ENCODE results near the gene AEN.

Gene AEN

DNA sequence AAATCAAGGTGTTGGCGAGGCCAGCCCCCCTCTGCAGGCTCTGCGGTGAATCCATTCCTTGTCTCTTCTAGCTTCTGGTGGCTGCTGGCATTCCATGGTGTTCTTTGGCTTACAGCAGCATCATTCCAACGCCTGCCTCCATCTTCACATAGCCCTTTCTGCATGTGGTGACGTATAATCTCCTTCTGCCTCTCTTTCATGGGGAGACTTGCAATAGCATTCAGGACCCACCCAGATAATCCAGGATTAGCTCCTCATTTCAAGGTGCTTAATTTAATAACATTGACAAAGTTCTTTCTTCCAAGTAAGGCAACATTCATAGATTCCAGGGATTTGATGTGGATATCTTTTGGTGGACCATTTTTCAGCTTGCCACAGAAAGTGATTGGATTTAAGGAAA, 53.5 kb downstream of the AEN start:
- TF ChIP-seq, protein P1, sequence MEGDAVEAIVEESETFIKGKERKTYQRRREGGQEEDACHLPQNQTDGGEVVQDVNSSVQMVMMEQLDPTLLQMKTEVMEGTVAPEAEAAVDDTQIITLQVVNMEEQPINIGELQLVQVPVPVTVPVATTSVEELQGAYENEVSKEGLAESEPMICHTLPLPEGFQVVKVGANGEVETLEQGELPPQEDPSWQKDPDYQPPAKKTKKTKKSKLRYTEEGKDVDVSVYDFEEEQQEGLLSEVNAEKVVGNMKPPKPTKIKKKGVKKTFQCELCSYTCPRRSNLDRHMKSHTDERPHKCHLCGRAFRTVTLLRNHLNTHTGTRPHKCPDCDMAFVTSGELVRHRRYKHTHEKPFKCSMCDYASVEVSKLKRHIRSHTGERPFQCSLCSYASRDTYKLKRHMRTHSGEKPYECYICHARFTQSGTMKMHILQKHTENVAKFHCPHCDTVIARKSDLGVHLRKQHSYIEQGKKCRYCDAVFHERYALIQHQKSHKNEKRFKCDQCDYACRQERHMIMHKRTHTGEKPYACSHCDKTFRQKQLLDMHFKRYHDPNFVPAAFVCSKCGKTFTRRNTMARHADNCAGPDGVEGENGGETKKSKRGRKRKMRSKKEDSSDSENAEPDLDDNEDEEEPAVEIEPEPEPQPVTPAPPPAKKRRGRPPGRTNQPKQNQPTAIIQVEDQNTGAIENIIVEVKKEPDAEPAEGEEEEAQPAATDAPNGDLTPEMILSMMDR (IDR thresholded peaks at IDR 0.05; ENCODE audit: low read depth, low read length): no peak
- peak; percentile 70 for DNase-seq

DNA sequence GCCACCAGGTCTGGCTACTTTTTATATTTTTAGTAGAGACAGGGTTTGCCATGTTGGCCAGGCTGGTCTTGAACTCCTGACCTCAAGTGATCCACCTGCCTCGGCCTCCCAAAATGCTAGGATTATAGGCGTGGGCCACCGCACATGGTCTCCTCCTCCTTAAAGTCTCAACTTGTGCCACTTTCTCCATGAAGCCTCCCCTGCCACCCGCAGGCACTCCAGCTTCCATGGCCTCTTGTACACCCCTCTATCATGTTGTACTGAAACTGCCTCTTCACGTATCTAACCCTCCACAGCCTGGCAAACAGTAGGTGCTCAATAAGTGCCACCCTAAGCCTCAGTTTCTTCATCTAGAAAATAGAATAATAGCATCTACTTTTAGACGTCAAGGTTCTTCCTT, 57.6 kb downstream of the AEN start:
- no peak for DNase-seq
- Histone ChIP-seq H3K4me3 (ENCODE audit: low read depth, low read length) (no peak overlapping the region), H3K36me3 (no peaks in the 10 kb centered on the region), H3K9me3 (ENCODE audit: severe bottlenecking) (no peaks in the 10 kb centered on the region), H3K27me3 (ENCODE audit: insufficient read depth, low read depth, severe bottlenecking) (no peaks in the 10 kb centered on the region), H3K27ac (no peak overlapping the region)
- TF ChIP-seq, protein P1 (IDR thresholded peaks at IDR 0.05; ENCODE audit: low read depth, low read length): no peak

More for the DNA sequence above, 53.5 kb downstream of the AEN start:
- Histone ChIP-seq H3K36me3 (no peaks in the 10 kb centered on the region), H3K27me3 (ENCODE audit: insufficient read depth, low read depth, severe bottlenecking) (no peaks in the 10 kb centered on the region), H3K4me3 (ENCODE audit: low read depth, low read length) (no peak overlapping the region), H3K27ac (no peak overlapping the region), H3K9me3 (ENCODE audit: severe bottlenecking) (no peaks in the 10 kb centered on the region)

DNA sequence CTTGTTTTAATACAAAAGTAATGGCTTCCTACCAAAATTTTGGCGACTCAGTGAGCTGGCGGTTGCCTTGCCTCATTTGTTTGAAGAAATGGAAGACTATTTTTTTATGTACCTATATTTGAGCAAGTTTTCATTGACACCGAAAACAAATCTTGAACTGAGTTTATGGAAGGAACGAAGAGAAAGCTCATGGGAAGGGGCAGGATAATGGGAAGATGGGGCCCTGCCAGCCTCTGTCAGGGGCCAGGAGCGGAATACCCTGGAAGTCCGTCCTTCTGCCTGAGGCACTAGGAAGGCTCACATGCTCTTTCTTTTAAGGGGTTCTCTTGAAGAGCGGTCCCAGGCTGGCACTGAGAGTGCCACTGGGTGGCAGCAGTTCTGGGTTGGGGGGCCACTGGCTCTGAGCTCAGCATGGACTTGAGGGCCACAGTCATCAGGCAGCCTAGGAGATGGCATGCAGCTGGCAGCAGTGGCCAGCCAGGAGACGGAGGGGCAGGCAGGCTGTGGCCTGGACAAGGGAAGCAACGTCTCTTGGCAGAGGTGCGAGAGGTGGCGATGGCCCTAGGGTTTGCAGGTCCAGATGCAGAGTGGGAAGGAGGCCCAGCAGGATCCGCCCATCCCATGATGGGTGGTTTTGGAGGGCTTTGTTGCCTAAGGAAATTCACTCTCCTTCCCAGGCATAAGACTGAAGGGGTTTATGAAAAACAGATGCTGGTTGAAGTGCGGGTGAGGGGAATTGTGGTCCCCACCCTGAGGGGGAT, 59.3 kb downstream of the AEN start:
- Histone ChIP-seq H3K36me3 (no peaks in the 10 kb centered on the region), H3K9me3 (ENCODE audit: severe bottlenecking) (no peaks in the 10 kb centered on the region), H3K27me3 (ENCODE audit: insufficient read depth, low read depth, severe bottlenecking) (no peaks in the 10 kb centered on the region), H3K4me3 (ENCODE audit: low read depth, low read length) (no peak overlapping the region), H3K27ac (no peak overlapping the region)
- no peak for DNase-seq
- TF ChIP-seq, protein P1 (IDR thresholded peaks at IDR 0.05; ENCODE audit: low read depth, low read length): no peak

DNA sequence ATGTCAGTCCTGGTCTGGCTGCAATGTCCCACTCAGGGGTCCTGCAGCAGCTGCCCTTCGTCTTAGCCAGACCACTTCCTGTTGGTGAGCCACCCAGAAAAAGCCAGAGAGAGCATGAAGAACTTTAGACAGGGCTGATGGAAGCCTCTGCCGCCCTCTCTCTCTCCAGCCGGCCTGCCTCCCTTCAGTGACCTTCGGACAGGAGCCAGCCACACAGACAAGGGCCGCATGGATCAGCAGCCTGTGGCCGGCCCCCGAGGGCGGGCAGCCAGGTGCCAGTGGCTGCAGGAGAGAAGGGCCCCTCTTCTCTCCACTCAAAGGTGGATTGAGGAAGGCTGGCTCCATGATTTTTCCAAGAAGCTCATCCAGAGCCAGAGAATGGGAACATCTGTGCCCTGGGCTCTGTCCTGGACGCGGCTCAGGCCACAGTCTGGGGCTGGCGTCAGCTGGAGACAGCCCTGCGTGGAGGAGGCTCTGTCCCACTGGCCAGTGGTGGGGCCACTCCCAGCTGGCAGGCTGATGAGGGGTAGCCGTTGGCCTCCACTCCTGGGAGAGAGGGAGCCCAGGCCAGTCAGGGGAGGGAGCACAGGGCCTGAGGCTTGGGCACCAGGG, 60.6 kb downstream of the AEN start:
- Histone ChIP-seq H3K36me3 (no peaks in the 10 kb centered on the region), H3K4me3 (ENCODE audit: low read depth, low read length) (no peak overlapping the region), H3K9me3 (ENCODE audit: severe bottlenecking) (no peaks in the 10 kb centered on the region), H3K27me3 (ENCODE audit: insufficient read depth, low read depth, severe bottlenecking) (no peaks in the 10 kb centered on the region), H3K27ac (no peak overlapping the region)
- DNase-seq: no peak
- TF ChIP-seq, protein P1 (IDR thresholded peaks at IDR 0.05; ENCODE audit: low read depth, low read length): no peak

Measured in WERI-Rb-1 (cell line).